IMR-90 (cell line): ENCODE results near the gene NR6A1. TPM values are rescaled to one million over a fixed set of nuclear protein-coding genes. Genes with fewer than 3 reads are reported as not detected.

Experiments used
- ATAC-seq: fragments of 200-7000 bp; cut with Tn5 transposase; 2 replicates; pipeline ENCODE4 v1.9.1; 2020; ENCODE audit warnings: low read depth, mild to moderate bottlenecking, moderate library complexity
- BruUV-seq: library from RNA; stranded (reverse); fragments of 400-500 nt; replicated peaks from 2 replicates; lab custom pipeline; 2021; lab: Mats Ljungman, UMichigan
- CTCF ChIA-PET: fragments of 300-600 bp; formaldehyde crosslinking; extraction: SDS; loops from one replicate; lab custom pipeline; 2021; ENCODE audit warnings: antibody characterized with exemption; lab: Yijun Ruan, JAX
- POLR2A ChIA-PET: fragments of 300-600 bp; sonication (Branson Sonifier 250); formaldehyde crosslinking; loops from one replicate; lab custom pipeline; 2022; ENCODE audit warnings: antibody characterized with exemption; ENCODE audit not compliant: unreplicated experiment; lab: Charles Lee
- DNase-seq: peaks from one replicate; pipeline ENCODE4 v3.0.0; 2013
- H2AFZ ChIP-seq: replicated peaks from 2 replicates; pipeline ENCODE3; 2013; ENCODE audit warnings: low read length, mild to moderate bottlenecking; ENCODE audit not compliant: poor library complexity
- H2AK5ac ChIP-seq: 2 replicates; pipeline ENCODE4 v1.6.1; 2013; ENCODE audit warnings: low read depth, low read length, inconsistent platforms
- H2AK9ac ChIP-seq: replicated peaks from 2 replicates; pipeline ENCODE3; 2013; ENCODE audit warnings: mild to moderate bottlenecking, low read depth, low read length, moderate library complexity; ENCODE audit not compliant: poor library complexity
- H2BK120ac ChIP-seq: 2 replicates; pipeline ENCODE4 v1.6.1; 2013; ENCODE audit warnings: low read depth, low read length, inconsistent platforms
- H2BK15ac ChIP-seq: 3 replicates; pipeline ENCODE4 v1.6.1; 2013; ENCODE audit warnings: low read depth, low read length, inconsistent platforms
- H2BK20ac ChIP-seq: 2 replicates; pipeline ENCODE4 v1.6.1; 2013; ENCODE audit warnings: low read depth, mild to moderate bottlenecking, inconsistent platforms, low read length, moderate library complexity
- H2BK5ac ChIP-seq: 2 replicates; pipeline ENCODE4 v1.6.1; 2013; ENCODE audit warnings: mild to moderate bottlenecking, low read depth, low read length, inconsistent platforms; ENCODE audit not compliant: poor library complexity, severe bottlenecking
- H3K14ac ChIP-seq: replicated peaks from 2 replicates; pipeline ENCODE4 v1.6.1; 2013; ENCODE audit warnings: low read depth, low read length, inconsistent platforms
- H3K18ac ChIP-seq: 2 replicates; pipeline ENCODE4 v1.6.1; 2013; ENCODE audit warnings: low read depth, low read length, control low read depth
- H3K23ac ChIP-seq: 2 replicates; pipeline ENCODE4 v1.6.1; 2013; ENCODE audit warnings: low read depth, low read length, inconsistent platforms
- H3K27ac ChIP-seq: 2 replicates; pipeline ENCODE4 v1.5.1; 2013; ENCODE audit warnings: mild to moderate bottlenecking, control low read depth, low read length; ENCODE audit not compliant: insufficient read depth
- H3K27me3 ChIP-seq: 2 replicates; pipeline ENCODE4 v1.6.1; 2013; ENCODE audit warnings: low read length; ENCODE audit not compliant: control insufficient read depth, insufficient read depth
- H3K36me3 ChIP-seq: 2 replicates; pipeline ENCODE4 v1.6.1; 2013; ENCODE audit warnings: low read length, mixed read lengths; ENCODE audit not compliant: control insufficient read depth, insufficient read depth
- H3K4ac ChIP-seq: 2 replicates; pipeline ENCODE4 v1.6.1; 2013; ENCODE audit warnings: low read depth, low read length, inconsistent platforms
- H3K4me1 ChIP-seq: 2 replicates; pipeline ENCODE4 v1.6.1; 2013; ENCODE audit warnings: low read length, mixed read lengths; ENCODE audit not compliant: control insufficient read depth, insufficient read depth
- H3K4me2 ChIP-seq: 2 replicates; pipeline ENCODE4 v1.6.1; 2013; ENCODE audit warnings: low read depth, mild to moderate bottlenecking, control low read depth, low read length, moderate library complexity
- H3K4me3 ChIP-seq: 2 replicates; pipeline ENCODE4 v1.5.1; 2013; ENCODE audit warnings: low read depth, mild to moderate bottlenecking, control low read depth, low read length, moderate library complexity; ENCODE audit not compliant: insufficient read depth
- H3K56ac ChIP-seq: 2 replicates; pipeline ENCODE4 v1.6.1; 2013; ENCODE audit warnings: low read length, inconsistent platforms; ENCODE audit not compliant: insufficient read depth; ENCODE audit errors: extremely low read depth
- H3K79me1 ChIP-seq, 2 experiments: 2 replicates each; pipeline ENCODE4 v1.6.1; 2013; ENCODE audit warnings: low read length in 2 of 2, inconsistent platforms in 1 of 2, low read depth in 1 of 2
- H3K9ac ChIP-seq: 2 replicates; pipeline ENCODE4 v1.6.1; 2013; ENCODE audit warnings: low read depth, low read length, control low read depth
- H3K9me1 ChIP-seq: 2 replicates; pipeline ENCODE4 v1.6.1; 2013; ENCODE audit warnings: low read length, inconsistent platforms; ENCODE audit not compliant: insufficient read depth
- H3K9me3 ChIP-seq: 2 replicates; pipeline ENCODE4 v1.6.1; 2013; ENCODE audit warnings: low read length; ENCODE audit not compliant: control insufficient read depth, insufficient read depth
- H4K20me1 ChIP-seq: 2 replicates; pipeline ENCODE4 v1.6.1; 2013; ENCODE audit warnings: low read length, inconsistent platforms; ENCODE audit not compliant: insufficient read depth
- H4K5ac ChIP-seq: 2 replicates; pipeline ENCODE4 v1.6.1; 2013; ENCODE audit warnings: mild to moderate bottlenecking, low read depth, low read length, control low read depth
- H4K8ac ChIP-seq, 2 experiments: 2 replicates each; pipeline ENCODE4 v1.6.1; 2013; ENCODE audit warnings: low read depth in 2 of 2, low read length in 2 of 2, control low read depth in 1 of 2, inconsistent platforms in 1 of 2
- H4K91ac ChIP-seq: 2 replicates; pipeline ENCODE4 v1.6.1; 2013; ENCODE audit warnings: low read depth, low read length, inconsistent platforms; ENCODE audit not compliant: insufficient read depth
- CHD1 ChIP-seq: IDR thresholded peaks from 2 replicates; pipeline ENCODE4 v1.6.1; 2012; ENCODE audit warnings: low read depth, low read length, improper control_type of control experiment
- NFE2L2 ChIP-seq: fragments of 150-350 bp; IDR thresholded peaks from 2 replicates; pipeline ENCODE4 v1.6.1; 2016; ENCODE audit warnings: low read depth, mild to moderate bottlenecking, low read length
- RCOR1 ChIP-seq: IDR thresholded peaks from 2 replicates; pipeline ENCODE4 v1.6.1; 2012; ENCODE audit warnings: mild to moderate bottlenecking, low read length, improper control_type of control experiment; ENCODE audit not compliant: insufficient replicate concordance
- SMC3 ChIP-seq: fragments of 150-350 bp; IDR thresholded peaks from 2 replicates; pipeline ENCODE4 v1.6.1; 2016; ENCODE audit warnings: low read depth, mild to moderate bottlenecking, antibody characterized with exemption, low read length, moderate library complexity
- dilution Hi-C: fragments of 300-500 bp; cut with HindIII; formaldehyde crosslinking; loops from one replicate; pipeline ENCODE4 v1.14.3; 2018; ENCODE audit warnings: low sequenced_read_pairs; ENCODE audit not compliant: unreplicated experiment
- in situ Hi-C: fragments of 300-500 bp; cut with MboI; formaldehyde crosslinking; loops from 3 replicates; pipeline ENCODE4 v1.14.3; 2019; ENCODE audit warnings: low sequenced_read_pairs, inconsistent platforms, mixed read lengths
- intact Hi-C: fragments of 100-400 bp; cut with micrococcal nuclease; formaldehyde crosslinking; loops from 2 replicates; pipeline ENCODE4 v1.10.0; 2022
- polyA plus RNA-seq, 3 experiments: library from polyadenylated mRNA; depleted of rRNA; stranded (reverse); fragments of >200 nt; gene quantifications; 2 replicates each; pipeline ENCODE4 v1.2.3, GENCODE V29; 2012; ENCODE audit warnings: low replicate concordance in 1 of 3
- total RNA-seq: library from RNA; depleted of rRNA; stranded (reverse); fragments of >200 nt; gene quantifications from 2 replicates; pipeline ENCODE4 v1.2.3, GENCODE V29; 2012
- TF ChIP-seq, protein P1 (sequence below): fragments of 150-350 bp; IDR thresholded peaks from 2 replicates; pipeline ENCODE4 v1.6.1; 2017; ENCODE audit warnings: mild to moderate bottlenecking, antibody characterized with exemption, low read length, low read depth

Gene NR6A1
- total and polyA plus RNA-seq, 2 of the 4 experiments (the other 2 are of a cell fraction): 0.14 to 0.36 TPM

GRCh38 chr9:124758691-124759090 lies 12.4 kb downstream of the NR6A1 start:
- Histone ChIP-seq H2BK120ac (no peak overlapping the region), H2BK15ac (no peak overlapping the region), H2BK20ac (no peak overlapping the region), H2AFZ (no peak overlapping the region), H3K9me3 (no peaks in the 10 kb centered on the region), H4K91ac (no peak overlapping the region), H3K9me1 (no peaks in the 10 kb centered on the region), H3K79me1 (no peaks in the 10 kb centered on the region), H2BK5ac (no peak overlapping the region), H3K36me3 (no peaks in the 10 kb centered on the region), H4K5ac (no peak overlapping the region), H3K4me3 (no peak overlapping the region), H2AK5ac (no peak overlapping the region), H3K27me3 (peaks cover 55% of the 10 kb centered on the region), H4K20me1 (no peaks in the 10 kb centered on the region), H3K4me1 (peaks cover 1% of the 10 kb centered on the region; the same call in 1 of the 2 replicates), H3K23ac (no peak overlapping the region), H4K8ac (no peak overlapping the region), H3K18ac (no peak overlapping the region), H3K9ac (no peak overlapping the region), H3K27ac (no peak overlapping the region), H2AK9ac (no peak overlapping the region), H3K4me2 (no peak overlapping the region), H3K14ac (no peak overlapping the region), H3K4ac (no peak overlapping the region), H3K56ac (no peak overlapping the region)
- intact Hi-C loops: no loop called here
- no TSS peak for BruUV-seq
- dilution Hi-C loops: no loop called here
- TF ChIP-seq RCOR1: no peak
- TF ChIP-seq SMC3: no peak
- TF ChIP-seq, protein P1, sequence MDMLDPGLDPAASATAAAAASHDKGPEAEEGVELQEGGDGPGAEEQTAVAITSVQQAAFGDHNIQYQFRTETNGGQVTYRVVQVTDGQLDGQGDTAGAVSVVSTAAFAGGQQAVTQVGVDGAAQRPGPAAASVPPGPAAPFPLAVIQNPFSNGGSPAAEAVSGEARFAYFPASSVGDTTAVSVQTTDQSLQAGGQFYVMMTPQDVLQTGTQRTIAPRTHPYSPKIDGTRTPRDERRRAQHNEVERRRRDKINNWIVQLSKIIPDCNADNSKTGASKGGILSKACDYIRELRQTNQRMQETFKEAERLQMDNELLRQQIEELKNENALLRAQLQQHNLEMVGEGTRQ: no peak
- no peak for TF ChIP-seq NFE2L2
- TF ChIP-seq CHD1: no peak
- in situ Hi-C loops: loop anchor here (10.0 kb wide), 1 partner anchor 344 kb away; the partner anchor contains the start of gene PSMB7
- POLR2A ChIA-PET: no interaction called here
- CTCF ChIA-PET: interaction anchor here (0.6 kb wide), 1 partner anchor 222 kb away, joined by 3 read pairs; no protein-coding TSS in a partner anchor
- DNase-seq (no peak), ATAC-seq (no peak)
